HepG2 (cell line): ENCODE results near the gene TEAD4. TPM values are rescaled to one million over a fixed set of nuclear protein-coding genes. Genes with fewer than 3 reads are reported as not detected.

Experiments
- ATF7-NPFF ChIP-seq: sonication (generic); formaldehyde crosslinking; IDR thresholded peaks from 2 replicates; pipeline ENCODE4 v1.8.1; 2023; ENCODE audit warnings: mild to moderate bottlenecking, low read depth, missing genetic modification reagents, moderate library complexity
- EED ChIP-seq: sonication (generic); formaldehyde crosslinking; IDR thresholded peaks from 2 replicates; pipeline ENCODE4 v1.5.0; 2020; ENCODE audit warnings: mild to moderate bottlenecking, missing genetic modification reagents
- HOXA3 ChIP-seq: sonication (generic); formaldehyde crosslinking; IDR thresholded peaks from 2 replicates; pipeline ENCODE4 v1.5.0; 2020; ENCODE audit warnings: missing genetic modification reagents
- ISL2 ChIP-seq: sonication (generic); formaldehyde crosslinking; IDR thresholded peaks from 2 replicates; pipeline ENCODE4 v1.5.0; 2020; ENCODE audit warnings: missing genetic modification reagents
- KMT2A ChIP-seq: sonication (generic); formaldehyde crosslinking; IDR thresholded peaks from 2 replicates; pipeline ENCODE4 v1.4.0; 2020; ENCODE audit warnings: missing genetic modification reagents
- MTA1 ChIP-seq: sonication (generic); formaldehyde crosslinking; IDR thresholded peaks from 2 replicates; pipeline ENCODE4 v1.4.0; 2020; ENCODE audit warnings: missing genetic modification reagents, mild to moderate bottlenecking, borderline replicate concordance
- ONECUT2 ChIP-seq: sonication (generic); formaldehyde crosslinking; IDR thresholded peaks from 2 replicates; pipeline ENCODE4 v1.4.0; 2020; ENCODE audit warnings: missing genetic modification reagents
- POLR2G ChIP-seq: fragments of 200-400 bp; formaldehyde crosslinking; IDR thresholded peaks from 2 replicates; pipeline ENCODE4 v1.6.1; 2018; ENCODE audit warnings: mild to moderate bottlenecking, low read depth, low read length, moderate library complexity
- RCOR2 ChIP-seq: IDR thresholded peaks from 2 replicates; pipeline ENCODE4 v1.6.1; 2016; ENCODE audit warnings: missing biosample characterization, missing genetic modification reagents
- REL ChIP-seq: sonication (generic); formaldehyde crosslinking; conservative IDR thresholded peaks from 2 replicates; pipeline ENCODE4 v1.8.0; 2022; ENCODE audit warnings: mild to moderate bottlenecking, missing genetic modification reagents, moderate library complexity
- SCMH1 ChIP-seq: sonication (generic); formaldehyde crosslinking; IDR thresholded peaks from 2 replicates; pipeline ENCODE4 v1.9.0; 2021; ENCODE audit warnings: missing genetic modification reagents, mild to moderate bottlenecking, borderline replicate concordance
- SPEN ChIP-seq: sonication (generic); formaldehyde crosslinking; IDR thresholded peaks from 2 replicates; pipeline ENCODE4 v1.5.1; 2020; ENCODE audit warnings: low read depth, mild to moderate bottlenecking, missing genetic modification reagents
- XBP1 ChIP-seq: sonication (generic); formaldehyde crosslinking; IDR thresholded peaks from 2 replicates; pipeline ENCODE4 v1.5.0; 2020; ENCODE audit warnings: missing genetic modification reagents
- ZNF224 ChIP-seq: sonication (generic); formaldehyde crosslinking; IDR thresholded peaks from 2 replicates; pipeline ENCODE4 v1.5.0; 2020; ENCODE audit warnings: mild to moderate bottlenecking, missing genetic modification reagents
- ZNF713 ChIP-seq: sonication (generic); formaldehyde crosslinking; IDR thresholded peaks from 2 replicates; pipeline ENCODE4 v1.4.0; 2020; ENCODE audit warnings: mild to moderate bottlenecking, missing genetic modification reagents
- ZSCAN29 ChIP-seq: sonication (generic); formaldehyde crosslinking; conservative IDR thresholded peaks from 2 replicates; pipeline ENCODE4 v1.4.0; 2020; ENCODE audit warnings: mild to moderate bottlenecking, missing genetic modification reagents
- polyA plus RNA-seq, 8 experiments: library from polyadenylated mRNA; depleted of rRNA in 3 of 8; stranded (reverse) in 7 of 8; unstranded in 1 of 8; fragments of >200 nt; fragmentation: Illumina TruSeq in 4 of 8; extraction: Trizol in 4 of 8; gene quantifications; 2 replicates each; pipeline versions ENCODE4 v1.2.1 to v1.2.3, GENCODE V29; 2011 to 2016; ENCODE audit warnings: low read depth in 4 of 8, missing spikeins in 1 of 8, mixed read lengths in 1 of 8; ENCODE audit not compliant: insufficient read depth in 1 of 8
- total RNA-seq, 5 experiments: library from RNA; depleted of rRNA; stranded (reverse); fragments of >200 nt; fragmentation: Illumina TruSeq; extraction: Trizol; gene quantifications; 2 replicates each; pipeline ENCODE4 v1.2.3, GENCODE V29; 2016; ENCODE audit warnings: low read depth in 1 of 5
- TF ChIP-seq, protein P1 (sequence below): sonication (generic); formaldehyde crosslinking; IDR thresholded peaks from 2 replicates; pipeline ENCODE4 v1.5.1; 2020; ENCODE audit warnings: missing genetic modification reagents, mild to moderate bottlenecking, borderline replicate concordance
- TF ChIP-seq, protein P2 (sequence below): sonication (generic); formaldehyde crosslinking; IDR thresholded peaks from 2 replicates; pipeline ENCODE4 v1.5.0; 2020; ENCODE audit warnings: mild to moderate bottlenecking, missing genetic modification reagents, borderline replicate concordance
- TF ChIP-seq, protein P3 (sequence below): sonication (generic); formaldehyde crosslinking; conservative IDR thresholded peaks from 2 replicates; pipeline ENCODE4 v1.8.0; 2022; ENCODE audit warnings: missing genetic modification reagents
- TF ChIP-seq, protein P4 (sequence below): IDR thresholded peaks from 2 replicates; pipeline ENCODE4 v1.6.1; 2016; ENCODE audit warnings: control low read depth
- TF ChIP-seq, protein P5 (sequence below): sonication (generic); formaldehyde crosslinking; IDR thresholded peaks from 2 replicates; pipeline ENCODE4 v1.5.0; 2020; ENCODE audit warnings: missing genetic modification reagents, mild to moderate bottlenecking, borderline replicate concordance

The TEAD4 gene
- total and polyA plus RNA-seq, 2 of the 13 experiments (the other 11 are each of a cell fraction or from before 2014, with no cell fraction given), result 45.0 to 69.4 TPM

DNA sequence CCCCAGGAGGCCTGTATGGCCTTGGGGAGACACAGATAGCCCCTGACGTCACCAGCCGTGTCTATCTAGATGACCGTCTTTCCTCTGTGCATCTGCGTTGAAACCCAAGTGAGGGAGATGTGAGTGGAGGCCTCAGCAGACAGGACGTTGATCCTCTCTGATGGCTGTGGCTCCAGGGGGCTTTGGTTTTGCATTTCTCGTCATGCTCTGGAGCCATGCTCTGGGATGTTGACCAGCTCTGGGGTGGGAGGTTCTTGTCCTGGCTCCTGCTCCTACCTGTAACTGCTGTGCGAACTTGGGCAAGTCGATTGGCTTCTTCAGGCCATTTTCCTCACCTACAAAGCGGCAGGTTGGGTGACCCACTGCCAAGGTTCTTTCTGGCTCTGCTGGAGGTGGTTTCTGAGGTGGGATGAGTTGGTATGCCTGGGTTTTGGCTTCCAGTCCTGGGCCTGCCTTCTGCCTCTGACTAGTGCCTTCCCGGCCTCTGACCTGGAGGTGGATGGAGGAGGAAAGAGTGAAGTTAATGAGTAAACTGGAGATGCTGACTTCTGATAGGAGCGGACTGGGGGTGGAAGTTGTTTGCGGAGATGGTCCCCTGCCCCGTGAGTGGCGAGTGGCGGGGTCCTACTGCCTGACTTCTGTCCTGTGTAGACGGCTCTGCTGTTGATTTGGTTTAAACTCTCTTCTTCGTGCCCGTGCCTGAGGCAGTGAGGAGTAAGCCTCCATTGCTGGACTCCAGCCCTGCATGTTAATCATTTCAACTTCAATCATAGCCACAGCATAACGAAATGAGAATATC is 126.3 kb downstream of the TEAD4 start (continued):
- TF ChIP-seq, protein P1, sequence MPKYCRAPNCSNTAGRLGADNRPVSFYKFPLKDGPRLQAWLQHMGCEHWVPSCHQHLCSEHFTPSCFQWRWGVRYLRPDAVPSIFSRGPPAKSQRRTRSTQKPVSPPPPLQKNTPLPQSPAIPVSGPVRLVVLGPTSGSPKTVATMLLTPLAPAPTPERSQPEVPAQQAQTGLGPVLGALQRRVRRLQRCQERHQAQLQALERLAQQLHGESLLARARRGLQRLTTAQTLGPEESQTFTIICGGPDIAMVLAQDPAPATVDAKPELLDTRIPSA, result no peak
- TF ChIP-seq ONECUT2 (CRISPR knock-in tag) (no peak), SPEN (peak; percentile 36; the same call in 1 of the 2 replicates), REL (CRISPR knock-in tag) (no peak), ISL2 (peak; percentile 45; the same call in 1 of the 2 replicates), SCMH1 (CRISPR knock-in tag) (no peak), ZNF713 (CRISPR knock-in tag) (no peak), EED (no peak), ZNF224 (peak; percentile 29; the same call in 1 of the 2 replicates), XBP1 (no peak), MTA1 (CRISPR knock-in tag) (peak; percentile 66; the same call in 1 of the 2 replicates), POLR2G (peak; percentile 66), HOXA3 (CRISPR knock-in tag) (peak; percentile 73; the same call in 1 of the 2 replicates), RCOR2 (CRISPR knock-in tag) (0 out of 2 replicates have a peak, but pooled peaks have one; percentile 44), ATF7-NPFF (peak; percentile 33; the same call in 1 of the 2 replicates), ZSCAN29 (CRISPR knock-in tag) (peak; percentile 100), KMT2A (CRISPR knock-in tag) (peak; percentile 33; the same call in 1 of the 2 replicates)
- TF ChIP-seq, protein P2, sequence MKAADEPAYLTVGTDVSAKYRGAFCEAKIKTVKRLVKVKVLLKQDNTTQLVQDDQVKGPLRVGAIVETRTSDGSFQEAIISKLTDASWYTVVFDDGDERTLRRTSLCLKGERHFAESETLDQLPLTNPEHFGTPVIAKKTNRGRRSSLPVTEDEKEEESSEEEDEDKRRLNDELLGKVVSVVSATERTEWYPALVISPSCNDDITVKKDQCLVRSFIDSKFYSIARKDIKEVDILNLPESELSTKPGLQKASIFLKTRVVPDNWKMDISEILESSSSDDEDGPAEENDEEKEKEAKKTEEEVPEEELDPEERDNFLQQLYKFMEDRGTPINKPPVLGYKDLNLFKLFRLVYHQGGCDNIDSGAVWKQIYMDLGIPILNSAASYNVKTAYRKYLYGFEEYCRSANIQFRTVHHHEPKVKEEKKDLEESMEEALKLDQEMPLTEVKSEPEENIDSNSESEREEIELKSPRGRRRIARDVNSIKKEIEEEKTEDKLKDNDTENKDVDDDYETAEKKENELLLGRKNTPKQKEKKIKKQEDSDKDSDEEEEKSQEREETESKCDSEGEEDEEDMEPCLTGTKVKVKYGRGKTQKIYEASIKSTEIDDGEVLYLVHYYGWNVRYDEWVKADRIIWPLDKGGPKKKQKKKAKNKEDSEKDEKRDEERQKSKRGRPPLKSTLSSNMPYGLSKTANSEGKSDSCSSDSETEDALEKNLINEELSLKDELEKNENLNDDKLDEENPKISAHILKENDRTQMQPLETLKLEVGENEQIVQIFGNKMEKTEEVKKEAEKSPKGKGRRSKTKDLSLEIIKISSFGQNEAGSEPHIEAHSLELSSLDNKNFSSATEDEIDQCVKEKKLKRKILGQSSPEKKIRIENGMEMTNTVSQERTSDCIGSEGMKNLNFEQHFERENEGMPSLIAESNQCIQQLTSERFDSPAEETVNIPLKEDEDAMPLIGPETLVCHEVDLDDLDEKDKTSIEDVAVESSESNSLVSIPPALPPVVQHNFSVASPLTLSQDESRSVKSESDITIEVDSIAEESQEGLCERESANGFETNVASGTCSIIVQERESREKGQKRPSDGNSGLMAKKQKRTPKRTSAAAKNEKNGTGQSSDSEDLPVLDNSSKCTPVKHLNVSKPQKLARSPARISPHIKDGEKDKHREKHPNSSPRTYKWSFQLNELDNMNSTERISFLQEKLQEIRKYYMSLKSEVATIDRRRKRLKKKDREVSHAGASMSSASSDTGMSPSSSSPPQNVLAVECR, result peak; percentile 55; the same call in 1 of the 2 replicates
- TF ChIP-seq, protein P3, sequence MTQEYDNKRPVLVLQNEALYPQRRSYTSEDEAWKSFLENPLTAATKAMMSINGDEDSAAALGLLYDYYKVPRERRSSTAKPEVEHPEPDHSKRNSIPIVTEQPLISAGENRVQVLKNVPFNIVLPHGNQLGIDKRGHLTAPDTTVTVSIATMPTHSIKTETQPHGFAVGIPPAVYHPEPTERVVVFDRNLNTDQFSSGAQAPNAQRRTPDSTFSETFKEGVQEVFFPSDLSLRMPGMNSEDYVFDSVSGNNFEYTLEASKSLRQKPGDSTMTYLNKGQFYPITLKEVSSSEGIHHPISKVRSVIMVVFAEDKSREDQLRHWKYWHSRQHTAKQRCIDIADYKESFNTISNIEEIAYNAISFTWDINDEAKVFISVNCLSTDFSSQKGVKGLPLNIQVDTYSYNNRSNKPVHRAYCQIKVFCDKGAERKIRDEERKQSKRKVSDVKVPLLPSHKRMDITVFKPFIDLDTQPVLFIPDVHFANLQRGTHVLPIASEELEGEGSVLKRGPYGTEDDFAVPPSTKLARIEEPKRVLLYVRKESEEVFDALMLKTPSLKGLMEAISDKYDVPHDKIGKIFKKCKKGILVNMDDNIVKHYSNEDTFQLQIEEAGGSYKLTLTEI (CRISPR knock-in tag), result no peak
- TF ChIP-seq, protein P4, sequence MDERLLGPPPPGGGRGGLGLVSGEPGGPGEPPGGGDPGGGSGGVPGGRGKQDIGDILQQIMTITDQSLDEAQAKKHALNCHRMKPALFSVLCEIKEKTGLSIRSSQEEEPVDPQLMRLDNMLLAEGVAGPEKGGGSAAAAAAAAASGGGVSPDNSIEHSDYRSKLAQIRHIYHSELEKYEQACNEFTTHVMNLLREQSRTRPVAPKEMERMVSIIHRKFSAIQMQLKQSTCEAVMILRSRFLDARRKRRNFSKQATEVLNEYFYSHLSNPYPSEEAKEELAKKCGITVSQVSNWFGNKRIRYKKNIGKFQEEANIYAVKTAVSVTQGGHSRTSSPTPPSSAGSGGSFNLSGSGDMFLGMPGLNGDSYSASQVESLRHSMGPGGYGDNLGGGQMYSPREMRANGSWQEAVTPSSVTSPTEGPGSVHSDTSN (CRISPR knock-in tag), result no peak
- TF ChIP-seq, protein P5, sequence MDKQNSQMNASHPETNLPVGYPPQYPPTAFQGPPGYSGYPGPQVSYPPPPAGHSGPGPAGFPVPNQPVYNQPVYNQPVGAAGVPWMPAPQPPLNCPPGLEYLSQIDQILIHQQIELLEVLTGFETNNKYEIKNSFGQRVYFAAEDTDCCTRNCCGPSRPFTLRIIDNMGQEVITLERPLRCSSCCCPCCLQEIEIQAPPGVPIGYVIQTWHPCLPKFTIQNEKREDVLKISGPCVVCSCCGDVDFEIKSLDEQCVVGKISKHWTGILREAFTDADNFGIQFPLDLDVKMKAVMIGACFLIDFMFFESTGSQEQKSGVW (CRISPR knock-in tag), result no peak
